ENCODE results near the gene HOXA4.

- no peak for TF ChIP-seq CTCF (optimal IDR thresholded peaks at IDR 0.05 in 1 of 3, IDR thresholded peaks at IDR 0.05 in 1 of 3, conservative IDR thresholded peaks at IDR 0.05 in 1 of 3; ENCODE audit: extremely low read depth in 1 of 3, insufficient read depth in 2 of 3, low read length in 3 of 3)
- no peak for TF ChIP-seq EZH2 (IDR thresholded peaks at IDR 0.05; ENCODE audit: low read length)
Measured at GRCh38 chr7:27098578-27099451, 31.7 kb downstream of the HOXA4 start.
